ENCODE measurements around the gene RASGEF1C. TPM values are rescaled to one million over a fixed set of nuclear protein-coding genes. Genes with fewer than 3 reads are reported as not detected.

The RASGEF1C gene
- total and polyA plus RNA-seq, 4 donors: 0.09 to 0.10 TPM; not detected in 2

DNA sequence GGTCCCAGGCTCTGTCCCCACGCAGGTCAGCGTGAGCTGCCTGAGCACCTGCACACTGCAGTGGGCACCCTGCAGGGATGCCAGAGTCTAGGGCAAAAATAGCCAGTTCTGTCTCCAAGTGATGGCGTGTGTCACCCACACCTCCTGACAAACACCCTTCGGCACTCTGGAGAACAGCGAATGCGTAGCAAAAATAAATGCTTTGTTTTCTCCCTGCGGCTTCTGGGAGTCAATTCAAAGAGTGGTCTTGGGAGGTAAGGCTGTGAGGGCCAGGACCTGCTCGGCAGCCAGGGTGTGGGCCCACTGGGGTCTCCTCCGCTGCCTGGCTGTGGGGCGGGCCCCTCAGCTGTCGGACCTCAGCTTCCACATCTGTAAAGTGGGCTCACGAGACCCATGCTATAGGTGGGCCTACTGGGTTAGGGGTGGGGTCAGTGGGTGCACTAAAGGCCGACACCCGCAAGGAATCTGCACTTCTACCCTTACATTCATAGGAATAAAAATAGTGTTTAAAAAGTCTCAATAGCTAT, 37.4 kb downstream of the RASGEF1C start:
- DNase-seq (ENCODE audit: low spot score): no peak
- Histone ChIP-seq H3K27ac (ENCODE audit: low read depth in 1 of 2, low read length in 2 of 2) (no peak overlapping the region), H3K4me3 (ENCODE audit: low read depth in 1 of 3, low read length in 3 of 3) (no peak overlapping the region), H3K9me3 (ENCODE audit: control insufficient read depth in 4 of 4, low read length in 3 of 4) (no peaks in the 10 kb centered on the region), H3K36me3 (ENCODE audit: control insufficient read depth in 4 of 4, insufficient read depth in 3 of 4, low read depth in 1 of 4, low read length in 3 of 4) (no peaks in the 10 kb centered on the region), H3K4me1 (ENCODE audit: control insufficient read depth in 4 of 4, insufficient read depth in 4 of 4, low read length in 3 of 4) (peaks cover 0 to 3% (median 0%) of the 10 kb centered on the region in 4 donors), H3K9ac (ENCODE audit: low read depth in 1 of 2, low read length in 2 of 2) (no peak overlapping the region), H3K27me3 (ENCODE audit: control insufficient read depth in 4 of 4, insufficient read depth in 4 of 4, low read length in 3 of 4) (no peaks in the 10 kb centered on the region)
- 94% methylated on average over 14 of the region's 14 CpGs for WGBS
- TF ChIP-seq YY1 (IDR thresholded peaks at IDR 0.05) (no peak), FOXA1 (IDR thresholded peaks at IDR 0.05) (no peak), FOXA2 (IDR thresholded peaks at IDR 0.05) (no peak), HNF4G (IDR thresholded peaks at IDR 0.05) (no peak), RAD21 (IDR thresholded peaks at IDR 0.05) (no peak), CTCF (IDR thresholded peaks at IDR 0.05; ENCODE audit: low read depth, low read length, missing input control) (no peak), TAF1 (conservative IDR thresholded peaks at IDR 0.05) (no peak), JUND (IDR thresholded peaks at IDR 0.05) (no peak)

DNA sequence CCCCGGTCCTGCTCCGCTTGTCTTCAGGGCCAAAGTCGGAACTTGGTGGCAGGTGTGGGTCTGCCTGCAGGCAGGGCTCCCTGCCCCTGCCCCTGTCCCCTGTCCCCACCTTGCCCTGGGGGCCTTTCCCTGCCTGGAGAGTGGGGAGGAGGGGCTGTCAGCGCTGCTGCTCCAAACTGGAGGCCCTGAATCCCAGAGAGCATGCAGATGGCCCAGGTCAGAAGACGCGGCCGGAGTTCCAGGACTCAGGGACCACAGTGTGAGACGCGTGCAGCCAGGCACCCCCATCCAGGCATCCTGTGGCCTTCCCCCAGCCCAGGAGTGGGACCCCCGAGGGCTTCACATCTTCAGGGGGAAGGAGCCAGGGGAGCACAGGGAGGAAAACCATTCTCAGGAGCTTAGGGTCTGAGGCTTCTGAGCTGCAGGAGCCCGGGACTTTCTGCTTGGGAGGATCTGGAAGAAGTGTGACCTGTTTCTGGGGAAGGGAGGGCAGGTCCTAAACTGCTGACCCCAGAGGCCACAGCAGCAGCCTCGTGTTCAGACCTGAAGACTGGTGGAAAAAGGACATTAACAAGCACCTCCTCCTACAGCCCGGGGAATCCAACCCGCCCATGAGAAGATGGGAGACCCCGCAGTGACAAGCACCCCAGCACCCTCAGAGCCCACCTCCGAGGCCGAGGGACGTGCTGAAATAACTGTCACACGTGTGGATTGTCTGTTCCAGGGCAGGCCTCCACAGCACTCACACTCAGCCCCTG, 38.0 kb downstream of the RASGEF1C start:
- no peak overlapping the region for H3K27ac ChIP-seq (ENCODE audit: low read depth in 1 of 2, low read length in 2 of 2)
- 86% methylated on average over 19 of the region's 19 CpGs for WGBS
- H3K27me3 ChIP-seq (ENCODE audit: control insufficient read depth in 4 of 4, insufficient read depth in 4 of 4, low read length in 3 of 4): no peaks in the 10 kb centered on the region
- H3K9ac ChIP-seq (ENCODE audit: low read depth in 1 of 2, low read length in 2 of 2): no peak overlapping the region
- DNase-seq (ENCODE audit: low spot score): no peak
- H3K4me3 ChIP-seq (ENCODE audit: low read depth in 1 of 3, low read length in 3 of 3): no peak overlapping the region
- TF ChIP-seq FOXA2 (IDR thresholded peaks at IDR 0.05) (no peak), JUND (IDR thresholded peaks at IDR 0.05) (no peak)
- H3K4me1 ChIP-seq (ENCODE audit: control insufficient read depth in 4 of 4, insufficient read depth in 4 of 4, low read length in 3 of 4): peaks cover 0 to 3% (median 0%) of the 10 kb centered on the region in 4 donors
- no peaks in the 10 kb centered on the region for H3K36me3 ChIP-seq (ENCODE audit: control insufficient read depth in 4 of 4, insufficient read depth in 3 of 4, low read depth in 1 of 4, low read length in 3 of 4)
- no peaks in the 10 kb centered on the region for H3K9me3 ChIP-seq (ENCODE audit: control insufficient read depth in 4 of 4, low read length in 3 of 4)

DNA sequence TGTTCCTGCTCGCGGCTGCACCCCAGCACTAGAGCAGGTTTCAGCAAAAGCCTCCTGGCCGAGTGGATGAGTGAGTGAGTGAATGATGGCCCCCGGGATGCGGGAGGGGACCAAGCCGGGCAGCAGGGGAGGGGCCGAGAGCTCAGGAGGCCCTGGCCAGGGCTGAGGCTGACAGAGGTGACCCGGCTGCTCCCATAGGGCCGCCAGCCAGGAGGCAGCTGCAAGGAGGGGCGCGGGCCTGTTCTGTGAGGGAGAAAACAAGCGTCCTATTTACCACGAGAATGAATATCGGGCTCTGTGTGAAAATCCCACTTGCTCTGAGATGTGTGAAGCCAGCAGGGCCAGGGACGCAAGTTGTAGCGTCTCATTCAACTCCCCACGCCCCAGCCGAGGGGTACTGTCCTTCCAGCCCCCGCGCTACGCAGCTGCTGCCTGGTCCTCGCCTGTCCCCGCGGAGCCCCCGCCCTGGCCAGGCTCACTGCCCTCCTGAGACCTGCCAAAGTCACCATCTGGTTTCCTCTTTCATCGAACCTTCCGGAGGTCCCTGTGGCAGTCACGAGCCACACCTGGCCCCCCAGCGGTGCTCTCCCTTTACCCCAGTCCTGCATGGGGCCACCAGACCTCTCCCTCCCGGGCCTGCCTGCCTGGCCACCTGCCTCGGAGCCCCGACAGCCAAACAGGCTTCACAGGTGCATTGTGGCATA, 38.8 kb downstream of the RASGEF1C start:
- Histone ChIP-seq H3K27ac (ENCODE audit: low read depth in 1 of 2, low read length in 2 of 2) (no peak overlapping the region), H3K4me1 (ENCODE audit: control insufficient read depth in 4 of 4, insufficient read depth in 4 of 4, low read length in 3 of 4) (peaks cover 0 to 3% (median 0%) of the 10 kb centered on the region in 4 donors), H3K9me3 (ENCODE audit: control insufficient read depth in 4 of 4, low read length in 3 of 4) (no peaks in the 10 kb centered on the region), H3K36me3 (ENCODE audit: control insufficient read depth in 4 of 4, insufficient read depth in 3 of 4, low read depth in 1 of 4, low read length in 3 of 4) (no peaks in the 10 kb centered on the region), H3K4me3 (ENCODE audit: low read depth in 1 of 3, low read length in 3 of 3) (no peak overlapping the region), H3K27me3 (ENCODE audit: control insufficient read depth in 4 of 4, insufficient read depth in 4 of 4, low read length in 3 of 4) (no peaks in the 10 kb centered on the region), H3K9ac (ENCODE audit: low read depth in 1 of 2, low read length in 2 of 2) (no peak overlapping the region)
- TF ChIP-seq, protein P1, sequence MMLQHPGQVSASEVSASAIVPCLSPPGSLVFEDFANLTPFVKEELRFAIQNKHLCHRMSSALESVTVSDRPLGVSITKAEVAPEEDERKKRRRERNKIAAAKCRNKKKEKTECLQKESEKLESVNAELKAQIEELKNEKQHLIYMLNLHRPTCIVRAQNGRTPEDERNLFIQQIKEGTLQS (IDR thresholded peaks at IDR 0.05): no peak
- no peak for TF ChIP-seq TAF1 (conservative IDR thresholded peaks at IDR 0.05)
- TF ChIP-seq, protein P2, sequence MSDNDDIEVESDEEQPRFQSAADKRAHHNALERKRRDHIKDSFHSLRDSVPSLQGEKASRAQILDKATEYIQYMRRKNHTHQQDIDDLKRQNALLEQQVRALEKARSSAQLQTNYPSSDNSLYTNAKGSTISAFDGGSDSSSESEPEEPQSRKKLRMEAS (IDR thresholded peaks at IDR 0.05): no peak
- no peak for TF ChIP-seq EGR1 (IDR thresholded peaks at IDR 0.05; ENCODE audit: low read depth in 2 of 2)
- TF ChIP-seq CTCF (IDR thresholded peaks at IDR 0.05; ENCODE audit: low read depth, low read length, missing input control): no peak
- no peak for TF ChIP-seq NR2F2 (IDR thresholded peaks at IDR 0.05)
- no peak for TF ChIP-seq HNF4A (conservative IDR thresholded peaks at IDR 0.05)
- TF ChIP-seq HNF4G (IDR thresholded peaks at IDR 0.05): no peak
- TF ChIP-seq GABPA (IDR thresholded peaks at IDR 0.05 in 1 of 2, conservative IDR thresholded peaks at IDR 0.05 in 1 of 2): no peak
- no peak for TF ChIP-seq JUND (IDR thresholded peaks at IDR 0.05)
- TF ChIP-seq, protein P3, sequence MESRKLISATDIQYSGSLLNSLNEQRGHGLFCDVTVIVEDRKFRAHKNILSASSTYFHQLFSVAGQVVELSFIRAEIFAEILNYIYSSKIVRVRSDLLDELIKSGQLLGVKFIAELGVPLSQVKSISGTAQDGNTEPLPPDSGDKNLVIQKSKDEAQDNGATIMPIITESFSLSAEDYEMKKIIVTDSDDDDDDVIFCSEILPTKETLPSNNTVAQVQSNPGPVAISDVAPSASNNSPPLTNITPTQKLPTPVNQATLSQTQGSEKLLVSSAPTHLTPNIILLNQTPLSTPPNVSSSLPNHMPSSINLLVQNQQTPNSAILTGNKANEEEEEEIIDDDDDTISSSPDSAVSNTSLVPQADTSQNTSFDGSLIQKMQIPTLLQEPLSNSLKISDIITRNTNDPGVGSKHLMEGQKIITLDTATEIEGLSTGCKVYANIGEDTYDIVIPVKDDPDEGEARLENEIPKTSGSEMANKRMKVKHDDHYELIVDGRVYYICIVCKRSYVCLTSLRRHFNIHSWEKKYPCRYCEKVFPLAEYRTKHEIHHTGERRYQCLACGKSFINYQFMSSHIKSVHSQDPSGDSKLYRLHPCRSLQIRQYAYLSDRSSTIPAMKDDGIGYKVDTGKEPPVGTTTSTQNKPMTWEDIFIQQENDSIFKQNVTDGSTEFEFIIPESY (IDR thresholded peaks at IDR 0.05): no peak
- whole genome bisulfite sequencing: 65% methylated on average over 32 of the region's 32 CpGs
- DNase-seq (ENCODE audit: low spot score): no peak

All from liver (tissue), 9 donors.